Right renal pelvis (tissue), 4 donors: ENCODE results near the gene GALNT8. TPM values are rescaled to one million over a fixed set of nuclear protein-coding genes. Genes with fewer than 3 reads are reported as not detected.
"Not testable (repeated sequence)": the region's sequence is repeated elsewhere in the genome, so short reads cannot be mapped to it uniquely, and the experiment has no call there.

ENCODE experiments used
- DNase-seq, 4 donors: peaks; one replicate each; pipeline ENCODE4 v3.0.0-alpha.2; 2013; ENCODE audit warnings: low read depth in 4 of 4, low spot score in 3 of 4, missing footprints in 1 of 4
- polyA plus RNA-seq, 4 donors: library from polyadenylated mRNA; unstranded; fragments of 120-200 nt; gene quantifications; one replicate each; pipeline ENCODE4 v1.2.1, GENCODE V29; 2013; ENCODE audit not compliant: insufficient read length in 4 of 4

Gene GALNT8, protein sequence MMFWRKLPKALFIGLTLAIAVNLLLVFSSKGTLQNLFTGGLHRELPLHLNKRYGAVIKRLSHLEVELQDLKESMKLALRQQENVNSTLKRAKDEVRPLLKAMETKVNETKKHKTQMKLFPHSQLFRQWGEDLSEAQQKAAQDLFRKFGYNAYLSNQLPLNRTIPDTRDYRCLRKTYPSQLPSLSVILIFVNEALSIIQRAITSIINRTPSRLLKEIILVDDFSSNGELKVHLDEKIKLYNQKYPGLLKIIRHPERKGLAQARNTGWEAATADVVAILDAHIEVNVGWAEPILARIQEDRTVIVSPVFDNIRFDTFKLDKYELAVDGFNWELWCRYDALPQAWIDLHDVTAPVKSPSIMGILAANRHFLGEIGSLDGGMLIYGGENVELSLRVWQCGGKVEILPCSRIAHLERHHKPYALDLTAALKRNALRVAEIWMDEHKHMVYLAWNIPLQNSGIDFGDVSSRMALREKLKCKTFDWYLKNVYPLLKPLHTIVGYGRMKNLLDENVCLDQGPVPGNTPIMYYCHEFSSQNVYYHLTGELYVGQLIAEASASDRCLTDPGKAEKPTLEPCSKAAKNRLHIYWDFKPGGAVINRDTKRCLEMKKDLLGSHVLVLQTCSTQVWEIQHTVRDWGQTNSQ
- 1 to 10 TPM; 2.7 to 3.3 (median 3.1) TPM for polyA plus RNA-seq

DNA sequence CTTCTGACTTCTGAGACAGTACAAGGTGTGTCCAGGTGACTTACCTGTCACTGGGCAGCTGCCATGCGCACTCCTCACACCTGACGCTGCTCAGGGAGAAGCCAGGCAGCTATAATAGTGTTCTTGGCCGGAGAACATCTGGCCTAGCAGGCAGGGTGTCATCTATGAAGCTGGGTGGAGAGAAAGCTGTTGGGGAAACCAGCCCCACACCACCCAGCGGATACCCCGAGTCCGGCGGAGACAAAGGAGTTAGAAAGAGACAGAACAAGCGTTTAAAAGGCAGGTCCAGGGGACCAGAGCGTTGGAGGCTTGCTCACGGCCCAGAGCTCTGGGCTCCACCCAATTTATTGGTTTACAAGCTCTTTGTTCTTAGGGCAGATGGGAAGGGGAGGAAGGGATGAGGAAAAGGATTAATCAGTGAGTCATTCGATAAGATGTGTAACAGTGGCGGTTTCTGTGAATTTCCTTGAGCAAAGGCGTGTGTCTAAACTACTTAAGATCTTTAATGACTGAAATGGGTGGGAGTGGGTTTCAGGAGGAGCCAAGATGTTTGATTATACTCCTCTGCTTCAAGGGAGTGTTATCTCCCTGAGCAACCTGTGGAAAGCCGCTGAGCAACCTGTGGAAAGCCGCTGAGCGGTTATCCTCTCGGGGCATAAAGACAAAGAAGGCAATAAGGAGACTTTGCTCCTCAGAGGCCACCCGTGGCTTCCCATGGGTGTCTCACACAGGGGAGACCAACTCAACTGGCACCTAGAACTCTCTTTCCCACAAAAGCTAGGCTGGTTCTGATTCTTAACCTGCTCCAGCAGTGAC lies at the start of gene GALNT8:
GALNT8 (plus strand) TSS at position 580 of the 816 bp plus-strand sequence. CDS start 278 bp downstream, outside the sequence.
- no peak for DNase-seq

DNA sequence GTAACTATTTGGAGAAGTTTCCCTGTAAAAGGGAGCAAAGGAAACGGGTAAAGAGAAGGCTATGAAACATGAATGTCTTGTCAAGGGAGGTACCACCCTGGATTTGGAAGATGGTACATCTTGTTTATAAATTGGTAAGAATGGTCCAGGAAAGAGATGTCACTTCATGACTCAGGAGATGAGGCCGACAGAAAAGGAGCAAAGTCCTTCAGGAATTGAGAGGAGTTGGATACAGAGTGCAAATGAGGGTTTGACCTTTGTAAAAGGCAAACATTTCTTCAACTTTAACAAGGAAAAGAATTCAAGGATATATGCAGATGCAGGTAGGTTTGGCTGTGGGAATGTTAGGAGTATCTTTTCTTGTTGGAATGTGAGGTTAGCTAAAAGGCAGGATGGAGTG lies 40.5 kb upstream of the GALNT8 start:
- DNase-seq: no peak

DNA sequence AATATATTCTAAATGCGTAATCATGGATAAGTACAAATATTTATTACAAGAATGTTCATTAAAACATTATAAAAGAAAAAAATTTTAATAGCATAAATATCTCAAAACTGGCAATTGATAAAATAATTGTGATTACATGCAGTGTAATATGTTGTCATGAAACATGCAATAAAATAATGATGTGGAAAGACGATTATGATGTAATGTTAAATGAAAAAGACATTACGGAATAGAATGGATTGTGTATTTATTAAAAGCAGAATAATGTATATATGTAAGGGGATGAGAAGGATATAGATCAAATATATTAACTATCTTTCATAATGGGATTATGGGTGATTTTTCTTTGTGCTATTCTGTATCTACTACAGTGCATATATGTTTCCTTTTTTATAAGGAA lies 38.5 kb upstream of the GALNT8 start:
- no peak for DNase-seq

DNA sequence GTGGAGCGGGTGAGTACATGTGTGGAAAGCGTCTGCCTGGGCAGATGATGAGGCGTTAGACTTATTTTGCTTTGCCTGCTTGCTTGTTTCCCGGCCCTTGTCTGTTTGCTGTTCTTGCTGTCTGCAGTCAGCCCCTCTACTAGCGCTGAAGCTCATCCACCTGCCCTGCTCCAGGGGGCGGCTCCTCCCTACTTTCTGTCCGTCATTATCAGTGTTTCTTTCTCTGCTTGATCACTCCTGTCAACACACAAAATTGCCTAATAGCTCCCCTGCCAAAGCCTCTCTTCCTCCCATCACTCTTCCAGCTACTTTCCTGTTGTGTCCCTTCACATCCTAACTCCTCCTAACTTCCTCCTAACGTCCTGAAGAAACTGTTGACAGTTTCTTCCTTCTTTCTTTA lies 34.9 kb upstream of the GALNT8 start:
- DNase-seq: no peak

DNA sequence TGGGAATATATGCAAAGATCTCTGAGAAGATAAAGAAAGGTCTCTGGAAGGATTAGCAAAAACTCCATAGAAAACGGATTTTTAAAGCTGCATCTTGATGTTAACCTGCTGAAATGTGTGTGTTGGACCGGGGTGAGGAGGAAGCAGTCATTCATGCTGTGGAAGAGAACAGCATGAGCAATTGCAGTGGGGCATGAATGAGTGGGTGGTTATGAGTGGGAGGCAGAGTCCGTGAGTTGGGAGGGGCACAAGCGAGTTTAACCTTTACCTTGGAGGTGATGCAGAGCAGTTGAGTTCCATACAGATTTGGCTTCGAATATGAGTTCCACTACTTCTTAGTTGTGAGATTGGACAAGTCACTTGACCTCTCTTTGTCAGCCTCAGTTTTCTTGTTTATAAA lies 29.4 kb upstream of the GALNT8 start:
- DNase-seq: no peak

DNA sequence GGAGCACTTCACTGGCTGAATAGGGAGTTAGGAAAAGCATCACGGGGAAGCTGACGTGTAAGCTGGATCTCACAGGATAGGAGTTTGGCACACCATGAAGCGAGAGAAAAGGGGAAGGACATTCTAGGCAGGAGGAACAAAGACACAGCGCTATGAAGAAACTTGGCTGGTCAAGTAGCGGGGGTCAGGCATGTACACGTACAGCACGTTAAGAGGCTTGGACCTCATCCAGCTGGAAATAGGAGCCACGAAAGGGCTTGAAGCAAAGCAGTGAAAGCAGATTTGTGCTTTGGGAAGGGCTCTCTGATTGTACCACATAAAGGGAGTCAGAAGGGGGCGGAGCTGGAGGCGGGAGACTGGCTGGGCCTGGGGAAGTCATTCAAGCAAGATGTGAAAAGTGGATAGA lies 19.6 kb upstream of the GALNT8 start:
- DNase-seq: peak; percentile 16 to 33 (median 26)

DNA sequence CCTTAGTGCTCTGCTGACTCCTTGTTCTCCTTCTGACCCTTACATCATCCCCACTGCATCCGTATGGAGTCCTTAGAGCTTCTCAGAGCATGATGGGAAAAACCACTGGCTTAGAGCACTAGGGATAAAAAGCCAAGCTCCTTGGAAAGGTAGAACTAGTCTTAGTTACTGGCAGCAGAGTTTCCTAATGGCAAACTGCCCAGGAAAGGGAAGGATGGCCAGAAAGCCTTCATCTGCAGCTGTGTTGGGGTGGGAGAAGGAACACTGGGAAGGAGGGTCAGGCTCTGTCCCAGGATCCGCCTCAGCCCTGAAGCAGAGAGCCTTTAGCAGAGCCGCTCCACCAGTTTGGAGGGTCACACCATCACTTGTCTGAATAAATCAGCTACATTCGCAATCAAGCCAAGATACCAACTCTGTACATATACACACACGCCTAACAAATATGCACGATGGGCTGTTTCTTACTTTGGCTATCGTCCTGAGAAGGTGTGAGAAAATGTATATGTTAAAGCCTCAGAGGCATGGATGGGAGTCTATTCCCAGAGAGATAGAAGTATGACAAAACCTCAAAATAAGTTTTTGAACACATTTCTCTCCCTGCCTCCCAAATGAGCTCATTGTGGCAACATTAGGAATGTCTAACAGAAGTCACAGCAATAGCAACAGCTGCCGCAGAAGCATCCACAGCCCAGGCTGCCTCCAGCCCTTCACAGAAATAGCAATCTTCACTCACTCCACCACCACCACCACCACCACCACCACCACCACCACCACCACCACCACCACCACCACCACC lies 18.6 kb upstream of the GALNT8 start:
- no peak for DNase-seq

DNA sequence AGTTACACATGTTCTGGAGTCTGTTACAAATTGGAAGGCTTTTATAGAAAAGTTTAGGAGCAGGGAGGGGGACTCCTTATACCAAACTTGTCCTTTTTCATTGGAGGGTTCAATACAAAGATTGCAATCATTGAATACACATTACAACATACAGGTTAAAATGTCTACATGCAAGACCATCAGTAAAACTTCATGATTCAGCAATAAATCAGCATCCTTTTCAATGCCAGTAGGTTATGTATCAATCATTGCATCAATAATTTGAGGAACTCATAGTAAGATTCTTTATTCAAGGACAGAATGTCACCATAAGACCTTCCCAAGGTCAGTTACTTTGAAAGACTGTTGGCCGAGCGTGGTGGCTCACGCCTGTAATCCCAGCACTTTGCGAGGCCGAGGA lies 16.5 kb upstream of the GALNT8 start:
- no peak for DNase-seq

DNA sequence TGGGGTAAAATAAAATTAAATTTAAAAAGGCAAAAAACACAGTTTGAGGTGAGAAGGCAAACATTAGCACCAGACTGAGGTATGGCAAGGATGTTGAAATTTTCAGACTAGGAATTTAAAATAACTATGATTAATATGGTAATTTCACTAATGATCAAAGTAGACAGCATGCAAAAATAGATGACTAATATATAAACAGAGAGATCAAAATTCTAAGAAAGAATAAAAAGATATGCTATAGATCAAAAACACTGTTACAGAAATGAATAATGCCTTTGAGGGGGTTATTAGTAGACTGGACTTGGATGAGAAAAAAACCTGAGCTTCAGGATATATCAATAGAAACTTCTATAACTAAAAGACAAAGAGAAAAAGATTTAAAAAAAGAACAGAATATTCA lies 14.4 kb upstream of the GALNT8 start:
- no peak for DNase-seq

DNA sequence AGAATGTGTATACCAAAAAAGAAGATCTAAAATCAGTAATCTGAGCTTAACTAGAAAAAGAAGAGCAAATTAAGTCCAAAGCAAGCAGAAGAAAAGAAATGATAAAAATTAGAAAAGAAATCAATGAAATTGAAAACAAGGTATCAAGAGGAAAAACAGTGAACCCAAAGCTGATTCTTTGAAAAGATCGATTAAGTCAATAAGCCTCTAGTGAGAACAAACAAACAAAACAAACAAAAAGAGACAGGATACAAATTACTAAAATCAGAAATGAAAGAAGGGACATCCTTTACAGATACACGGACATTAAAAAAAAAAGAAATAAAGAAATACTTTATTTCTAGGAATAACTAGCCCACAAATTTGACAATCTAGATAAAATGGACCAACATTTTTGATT lies 12.9 kb upstream of the GALNT8 start:
- no peak for DNase-seq

DNA sequence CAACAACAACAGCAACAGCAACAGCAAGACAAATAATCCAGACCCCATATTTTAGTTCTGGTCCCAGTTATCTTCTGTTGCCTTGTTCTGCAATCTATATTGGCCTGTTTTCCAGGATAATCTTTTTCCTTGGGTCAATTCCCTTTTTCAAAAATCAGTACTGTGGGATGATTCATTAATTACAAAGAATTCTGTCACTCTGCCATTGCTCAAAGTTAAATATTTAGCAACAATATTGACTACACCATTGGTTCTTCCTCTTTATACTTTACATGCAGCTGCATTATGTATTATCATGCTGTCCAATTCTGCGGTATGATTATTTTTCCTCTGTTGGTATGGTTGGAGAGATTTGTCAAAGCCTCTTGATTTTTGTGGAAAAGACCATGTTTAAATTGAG lies 10.1 kb upstream of the GALNT8 start:
- no peak for DNase-seq

DNA sequence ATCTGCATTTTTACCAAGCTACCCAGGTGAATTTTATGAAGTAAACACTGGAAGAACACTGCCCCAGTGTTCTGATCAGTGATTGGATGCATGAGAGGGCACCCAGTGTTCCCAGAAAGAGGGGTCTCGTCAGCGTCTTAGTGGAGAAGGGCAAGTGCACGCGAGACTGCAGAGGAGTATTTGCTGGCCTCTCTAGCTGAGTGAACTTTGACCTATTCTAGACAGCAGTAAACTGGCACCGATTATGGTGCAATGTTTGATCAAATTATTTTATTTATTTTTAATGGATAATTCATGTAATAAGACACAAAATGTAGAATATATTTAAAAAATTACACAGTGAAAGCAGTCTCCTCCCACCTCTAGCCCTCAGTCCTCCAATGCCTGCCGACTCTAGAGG lies 5.3 kb upstream of the GALNT8 start:
- DNase-seq: no peak

DNA sequence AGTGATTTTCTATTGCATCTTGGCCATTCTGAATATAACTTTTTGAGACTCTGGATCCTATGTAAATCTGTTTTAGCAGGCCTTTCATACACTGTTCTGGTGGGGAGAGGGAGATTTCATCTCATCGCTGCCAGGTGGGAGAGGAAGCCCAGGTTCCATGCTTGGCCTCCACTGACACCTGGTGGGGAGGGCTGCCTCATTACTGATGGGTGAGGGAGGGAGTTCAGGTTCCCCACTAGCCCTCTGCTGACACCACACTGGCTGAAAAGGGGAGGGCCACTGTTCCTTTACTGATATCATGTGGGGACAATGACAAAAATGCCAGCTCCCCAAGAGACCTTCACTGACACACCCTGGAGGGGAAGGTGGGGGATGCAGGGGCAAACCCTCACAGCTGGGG lies 2.4 kb upstream of the GALNT8 start:
- no peak for DNase-seq

DNA sequence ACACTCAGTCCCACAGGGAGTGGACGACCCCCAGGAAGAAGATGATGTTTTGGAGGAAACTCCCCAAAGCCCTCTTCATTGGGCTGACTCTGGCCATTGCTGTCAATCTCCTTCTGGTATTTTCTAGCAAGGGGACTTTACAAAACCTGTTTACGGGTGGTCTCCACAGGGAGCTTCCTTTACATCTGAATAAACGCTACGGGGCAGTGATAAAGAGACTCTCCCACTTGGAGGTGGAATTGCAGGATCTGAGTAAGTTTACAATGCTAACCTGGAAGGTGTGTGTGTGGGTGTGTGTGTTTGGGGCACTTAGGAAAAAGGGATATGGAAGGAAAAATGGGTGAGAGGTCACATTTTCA lies 416 bp downstream of the GALNT8 start:
- no peak for DNase-seq

DNA sequence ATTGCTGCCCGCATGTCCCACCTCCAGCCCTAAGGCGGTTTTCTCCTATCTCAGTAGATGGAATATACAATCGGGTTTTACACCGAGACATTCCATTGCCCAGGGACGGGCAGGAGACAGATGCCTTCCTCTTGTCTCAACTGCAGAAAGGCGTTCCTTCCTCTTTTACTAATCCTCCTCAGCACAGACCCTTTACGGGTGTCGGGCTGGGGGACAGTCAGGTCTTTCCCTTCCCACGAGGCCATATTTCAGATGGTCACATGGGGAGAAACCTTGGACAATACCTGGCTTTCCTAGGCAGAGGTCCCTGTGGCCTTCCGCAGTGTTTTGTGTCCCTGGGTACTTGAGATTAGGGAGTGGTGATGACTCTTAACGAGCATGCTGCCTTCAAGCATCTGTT lies 1.4 kb downstream of the GALNT8 start:
- DNase-seq: not testable (repeated sequence)

DNA sequence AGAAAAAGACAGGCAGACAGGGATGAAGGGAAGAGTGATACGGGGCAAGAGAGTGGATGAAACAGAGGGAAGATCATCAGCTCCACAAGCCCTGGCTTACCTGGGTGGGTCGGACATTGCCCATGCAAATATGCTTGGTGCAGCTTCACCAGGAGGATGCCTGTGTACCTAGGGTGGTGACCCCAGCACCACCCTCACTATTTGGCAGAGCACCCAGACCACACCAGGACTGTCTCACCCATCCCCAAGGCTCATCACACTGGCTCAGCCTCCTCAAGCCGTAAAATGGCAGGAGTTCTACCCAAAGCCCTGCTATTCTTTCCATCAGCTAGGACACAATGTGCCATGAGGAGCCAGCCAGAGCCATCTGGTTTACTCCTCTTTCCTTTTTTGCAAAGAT lies 3.0 kb downstream of the GALNT8 start:
- no peak for DNase-seq

DNA sequence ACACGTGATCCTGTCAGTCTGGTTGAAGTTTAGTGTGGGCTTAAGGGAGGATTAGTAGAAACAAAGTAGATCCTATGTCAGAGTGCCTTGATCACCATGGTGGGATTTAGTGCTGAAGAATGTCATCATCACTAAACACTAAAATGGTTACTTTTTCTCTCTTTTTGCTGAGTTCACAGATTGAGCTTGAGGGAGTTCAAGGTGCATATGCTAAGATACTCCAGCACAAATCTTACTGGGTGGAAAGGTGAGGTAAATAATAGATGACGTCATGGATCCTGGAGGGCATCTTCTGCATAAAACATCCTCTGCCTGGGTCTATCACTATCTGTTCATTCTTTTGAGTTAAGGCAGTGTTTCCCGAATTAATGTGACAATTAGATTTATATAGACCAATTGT lies 4.9 kb downstream of the GALNT8 start:
- DNase-seq: no peak

DNA sequence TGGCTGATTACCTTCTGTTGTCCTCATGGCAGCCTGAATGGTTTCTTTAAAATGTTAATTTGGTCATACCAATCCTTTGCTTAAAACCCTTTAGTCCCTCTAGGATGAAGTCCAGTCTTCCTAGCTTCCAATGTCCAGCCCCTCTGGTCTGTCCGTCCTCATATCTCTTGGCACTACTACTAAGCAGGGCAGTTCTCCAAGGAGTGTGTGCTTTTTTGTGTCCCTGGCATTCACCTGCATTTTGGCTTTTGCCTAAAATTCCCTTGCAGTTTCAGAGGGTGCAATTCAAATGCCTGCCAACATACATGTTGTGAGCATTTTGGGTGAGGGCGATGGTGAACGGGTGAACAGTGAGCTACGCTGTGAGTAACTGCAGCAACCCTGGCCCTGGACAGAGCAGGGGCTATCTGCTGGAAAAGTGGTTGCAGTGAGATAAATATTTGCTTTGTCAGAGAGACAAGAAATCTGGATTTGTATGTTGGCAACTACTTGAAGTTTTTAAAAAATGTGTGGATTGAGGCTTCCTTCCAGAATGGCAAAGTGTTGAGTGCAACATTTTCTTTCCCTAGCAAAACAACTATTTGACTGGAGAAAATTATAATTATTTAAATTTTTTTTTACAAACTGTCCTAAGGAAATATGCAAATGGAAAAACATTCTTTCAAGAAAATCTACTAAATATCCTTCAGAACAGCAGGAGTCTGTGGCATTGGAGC lies 14.6 kb downstream of the GALNT8 start:
- no peak for DNase-seq

DNA sequence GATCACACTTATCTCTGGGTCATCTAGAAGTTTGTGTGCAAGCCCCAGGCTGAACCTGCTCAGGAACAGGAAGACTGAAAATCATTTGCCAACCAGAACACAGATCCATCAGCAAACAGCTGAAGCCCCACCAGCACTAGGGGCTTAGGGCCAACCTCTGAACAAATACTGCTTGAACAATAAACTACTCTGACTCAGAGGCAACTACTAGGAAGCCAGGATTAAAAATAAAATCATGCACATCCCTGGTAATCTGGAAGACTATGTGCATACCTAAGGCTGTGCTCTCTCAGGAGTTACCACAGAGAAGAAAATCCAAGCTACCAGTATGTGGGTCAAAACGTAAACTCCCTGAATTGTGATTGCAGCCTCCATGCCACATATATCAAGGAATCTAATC lies 15.9 kb downstream of the GALNT8 start:
- no peak for DNase-seq

DNA sequence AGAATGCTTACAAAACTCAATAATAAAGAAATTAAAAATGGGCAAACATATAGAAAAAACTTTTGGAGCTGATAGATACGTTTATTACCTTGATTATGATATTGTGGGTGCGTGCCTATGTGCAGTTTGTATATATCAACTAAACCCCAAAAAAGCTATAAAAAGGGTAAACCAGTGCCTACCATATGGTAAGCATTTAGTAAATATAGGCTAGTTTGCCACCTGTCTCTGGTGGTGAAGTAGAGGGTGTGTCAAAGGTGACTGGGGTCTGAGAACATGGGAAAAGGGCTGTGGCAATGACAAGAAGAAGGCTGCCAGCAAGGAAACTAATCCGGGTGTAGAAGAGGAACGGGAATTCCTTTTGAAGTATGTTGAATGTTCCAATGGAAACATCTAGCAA lies 18.3 kb downstream of the GALNT8 start:
- DNase-seq: no peak
